ACC112 (cell line): ENCODE results near the gene EPHA3.

ENCODE experiments used
- H2AFZ ChIP-seq: fragments of 200-600 bp; sonication (generic); one replicate; pipeline ENCODE4 v1.6.0; 2017; ENCODE audit warnings: antibody characterized with exemption, low read length; ENCODE audit not compliant: unreplicated experiment
- H3K27ac ChIP-seq: fragments of 200-600 bp; sonication (generic); 2 replicates; pipeline ENCODE4 v1.5.1; 2014; ENCODE audit warnings: low read depth, mild to moderate bottlenecking, antibody characterized with exemption, low read length, moderate library complexity
- H3K27me3 ChIP-seq: fragments of 200-600 bp; sonication (generic); 2 replicates; pipeline ENCODE4 v1.6.1; 2014; ENCODE audit warnings: mild to moderate bottlenecking, antibody characterized with exemption, low read length, moderate library complexity, mixed read lengths; ENCODE audit not compliant: insufficient read depth
- H3K36me3 ChIP-seq: fragments of 200-600 bp; sonication (generic); 2 replicates; pipeline ENCODE4 v1.6.1; 2016; ENCODE audit warnings: mild to moderate bottlenecking, antibody characterized with exemption, low read length, moderate library complexity, mixed read lengths; ENCODE audit not compliant: insufficient read depth
- H3K4me1 ChIP-seq: fragments of 200-600 bp; sonication (generic); one replicate; pipeline ENCODE4 v1.6.1; 2016; ENCODE audit warnings: low read length, mixed read lengths; ENCODE audit not compliant: insufficient read depth, unreplicated experiment, control insufficient read depth
- H3K4me3 ChIP-seq: fragments of 200-600 bp; sonication (generic); 2 replicates; pipeline ENCODE4 v1.5.1; 2014; ENCODE audit warnings: mild to moderate bottlenecking, low read depth, low read length
- H3K79me2 ChIP-seq: fragments of 200-600 bp; sonication (generic); one replicate; pipeline ENCODE4 v1.6.0; 2016; ENCODE audit warnings: low read length; ENCODE audit not compliant: control insufficient read depth, unreplicated experiment, insufficient read depth

Gene EPHA3

DNA sequence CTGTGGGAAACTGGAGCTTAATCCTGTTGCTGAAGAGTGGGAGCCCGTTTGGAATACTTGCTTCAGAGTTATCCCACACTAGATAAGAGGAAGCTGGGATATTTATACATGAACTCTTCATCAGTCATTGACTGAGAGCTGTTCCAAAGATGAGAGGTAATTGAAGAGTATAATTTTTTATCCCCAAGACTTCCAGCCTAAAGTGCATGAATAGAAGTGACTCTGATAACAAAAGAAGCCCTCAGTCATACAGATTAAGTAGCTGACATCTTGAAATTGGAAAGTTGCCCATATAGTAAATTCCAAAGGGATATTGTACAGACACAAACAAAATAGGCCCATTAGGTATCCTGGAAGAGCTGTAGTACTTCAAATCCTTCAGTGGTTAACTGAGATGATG lies 268.0 kb downstream of the EPHA3 start:
- Histone ChIP-seq H3K79me2 (no peaks in the 10 kb centered on the region), H3K27ac (no peak overlapping the region), H3K4me3 (no peak overlapping the region), H3K36me3 (no peaks in the 10 kb centered on the region), H3K4me1 (peaks cover 17% of the 10 kb centered on the region), H3K27me3 (no peaks in the 10 kb centered on the region), H2AFZ (no peak overlapping the region)

DNA sequence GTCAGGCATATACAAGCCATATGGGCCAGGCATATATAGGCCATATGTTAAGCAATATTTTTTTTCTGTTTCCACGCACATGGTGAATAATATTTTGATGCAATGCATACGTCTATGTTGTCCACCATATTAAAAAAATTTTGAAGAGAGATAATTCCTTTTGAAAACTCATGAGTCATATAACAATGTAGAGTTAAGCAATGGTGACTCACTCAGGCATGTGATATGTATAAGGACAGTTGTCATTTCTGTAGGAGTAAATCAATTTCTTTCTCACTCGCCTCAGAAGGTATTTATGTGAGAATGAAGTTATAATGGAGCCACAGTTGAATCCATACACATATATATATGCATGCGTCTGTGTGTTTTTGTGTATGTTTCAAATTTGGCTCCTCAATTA lies 272.6 kb downstream of the EPHA3 start:
- Histone ChIP-seq H3K27me3 (no peaks in the 10 kb centered on the region), H3K4me3 (peak overlapping the region; percentile 45; the same call in 1 of the 2 replicates)

GRCh38 chr3:89392991-89393390 lies 285.6 kb downstream of the EPHA3 start:
- no peak overlapping the region for H2AFZ ChIP-seq
- H3K79me2 ChIP-seq = no peaks in the 10 kb centered on the region
- no peaks in the 10 kb centered on the region for H3K27me3 ChIP-seq
- no peaks in the 10 kb centered on the region for H3K36me3 ChIP-seq
- no peak overlapping the region for H3K4me3 ChIP-seq
- H3K4me1 ChIP-seq = no peaks in the 10 kb centered on the region
- H3K27ac ChIP-seq = no peak overlapping the region

More for the DNA sequence above, 272.6 kb downstream of the EPHA3 start:
- Histone ChIP-seq H3K79me2 (no peaks in the 10 kb centered on the region), H3K36me3 (no peaks in the 10 kb centered on the region), H3K4me1 (peaks cover 12% of the 10 kb centered on the region), H3K27ac (peak overlapping the region; percentile 79), H2AFZ (peak overlapping the region; percentile 79)

- no peaks in the 10 kb centered on the region for H3K36me3 ChIP-seq
- H3K27me3 ChIP-seq = no peaks in the 10 kb centered on the region
- no peaks in the 10 kb centered on the region for H3K79me2 ChIP-seq
- H2AFZ ChIP-seq = no peak overlapping the region
- H3K4me3 ChIP-seq = no peak overlapping the region
- no peak overlapping the region for H3K27ac ChIP-seq
- no peaks in the 10 kb centered on the region for H3K4me1 ChIP-seq
Observed at GRCh38 chr3:89395456-89395855, 288.0 kb downstream of the EPHA3 start.

DNA sequence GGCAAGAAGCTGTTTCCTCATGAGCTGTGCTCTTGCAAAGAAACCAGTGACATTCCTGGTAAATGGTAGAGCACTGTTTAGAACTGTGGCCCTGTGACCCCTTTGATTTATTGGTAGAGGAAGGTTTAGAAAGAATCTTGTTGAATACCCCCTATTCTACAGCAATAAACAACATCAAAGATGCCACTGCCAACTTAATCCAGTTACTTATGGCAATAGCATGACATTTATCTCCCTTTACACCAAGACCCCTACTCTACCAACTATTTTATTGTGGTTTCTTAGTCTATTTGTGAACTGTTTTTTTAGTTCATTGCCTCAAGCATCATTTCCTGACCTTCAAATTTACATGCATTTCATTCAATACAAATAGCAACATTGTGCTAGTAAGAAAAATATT lies 288.6 kb downstream of the EPHA3 start:
- Histone ChIP-seq H3K27me3 (no peaks in the 10 kb centered on the region), H3K4me3 (no peak overlapping the region), H3K36me3 (no peaks in the 10 kb centered on the region), H3K27ac (no peak overlapping the region), H3K4me1 (no peaks in the 10 kb centered on the region), H2AFZ (no peak overlapping the region), H3K79me2 (no peaks in the 10 kb centered on the region)

- Histone ChIP-seq H3K27me3 (no peaks in the 10 kb centered on the region), H3K4me3 (no peak overlapping the region), H3K4me1 (peaks cover 7% of the 10 kb centered on the region), H3K27ac (no peak overlapping the region), H3K36me3 (no peaks in the 10 kb centered on the region), H3K79me2 (no peaks in the 10 kb centered on the region), H2AFZ (no peak overlapping the region)
Observed at GRCh38 chr3:89402051-89402450, 294.6 kb downstream of the EPHA3 start.

DNA sequence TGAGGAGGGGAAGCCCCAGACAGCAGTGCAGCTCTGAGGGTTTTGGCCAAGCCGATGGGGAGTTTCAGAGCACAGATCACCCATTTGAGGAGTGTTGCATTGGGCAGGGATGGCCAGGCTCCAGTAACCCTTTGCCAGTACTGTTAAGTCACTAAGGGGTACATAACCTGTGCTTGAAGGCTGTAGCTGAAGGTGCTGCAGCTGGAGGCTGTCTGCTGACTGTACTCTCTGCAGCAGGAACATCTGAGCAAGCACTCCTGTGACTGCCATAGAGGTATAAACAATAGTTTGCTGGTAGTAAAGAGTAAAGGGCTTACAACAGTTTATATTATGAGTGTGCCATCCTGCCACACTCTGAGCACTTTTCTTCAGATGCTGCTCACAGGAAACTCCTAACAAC lies 297.8 kb downstream of the EPHA3 start:
- H3K27ac ChIP-seq = no peak overlapping the region
- no peaks in the 10 kb centered on the region for H3K36me3 ChIP-seq

GRCh38 chr3:89405593-89405992 lies 298.2 kb downstream of the EPHA3 start:
- Histone ChIP-seq H3K4me1 (peaks cover 7% of the 10 kb centered on the region), H3K27me3 (no peaks in the 10 kb centered on the region), H3K36me3 (no peaks in the 10 kb centered on the region), H3K79me2 (no peaks in the 10 kb centered on the region), H2AFZ (no peak overlapping the region), H3K4me3 (no peak overlapping the region), H3K27ac (no peak overlapping the region)

More for the DNA sequence above, 297.8 kb downstream of the EPHA3 start:
- Histone ChIP-seq H3K4me3 (no peak overlapping the region), H2AFZ (no peak overlapping the region), H3K4me1 (peaks cover 7% of the 10 kb centered on the region), H3K79me2 (no peaks in the 10 kb centered on the region), H3K27me3 (no peaks in the 10 kb centered on the region)

- Histone ChIP-seq H3K4me1 (no peaks in the 10 kb centered on the region), H2AFZ (no peak overlapping the region), H3K79me2 (no peaks in the 10 kb centered on the region), H3K36me3 (no peaks in the 10 kb centered on the region), H3K4me3 (no peak overlapping the region), H3K27ac (no peak overlapping the region), H3K27me3 (no peaks in the 10 kb centered on the region)
Observed at GRCh38 chr3:89411201-89411600, 303.8 kb downstream of the EPHA3 start.

- Histone ChIP-seq H3K4me3 (no peak overlapping the region), H3K27ac (no peak overlapping the region), H3K36me3 (no peaks in the 10 kb centered on the region), H2AFZ (no peak overlapping the region), H3K4me1 (peaks cover 4% of the 10 kb centered on the region), H3K79me2 (no peaks in the 10 kb centered on the region), H3K27me3 (no peaks in the 10 kb centered on the region)
Observed at GRCh38 chr3:89414270-89414669, 306.8 kb downstream of the EPHA3 start.

DNA sequence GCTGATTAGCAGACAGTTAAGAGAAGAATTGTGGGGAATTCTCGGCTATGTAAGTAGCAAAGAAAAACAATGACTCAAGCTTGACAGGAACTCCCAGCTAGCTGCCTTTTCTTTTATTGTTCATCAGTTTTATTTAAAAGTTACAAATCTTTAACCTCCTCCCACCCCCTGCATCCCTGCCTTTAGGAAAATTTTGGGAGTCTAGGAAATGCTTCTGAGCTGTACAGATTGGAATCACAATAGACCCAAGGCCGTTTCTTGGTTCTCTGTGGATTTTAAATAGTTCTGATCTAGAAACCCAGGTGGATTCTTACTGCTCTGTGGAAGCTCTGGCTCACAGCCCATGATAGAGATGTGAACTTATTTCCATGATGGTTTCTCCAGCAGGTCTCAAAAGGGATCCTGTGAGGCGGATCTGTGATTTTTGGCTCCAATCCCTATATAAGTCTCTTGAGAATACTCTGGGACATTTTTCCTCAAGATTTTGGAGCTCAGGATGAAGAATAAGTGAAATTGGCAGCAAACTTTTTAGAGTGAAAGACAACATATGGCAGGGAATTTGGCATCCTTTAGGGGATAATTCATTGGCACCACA lies 312.3 kb downstream of the EPHA3 start:
- Histone ChIP-seq H3K36me3 (no peaks in the 10 kb centered on the region), H3K4me3 (peak overlapping the region; percentile 14; the same call in 1 of the 2 replicates), H3K4me1 (peaks cover 17% of the 10 kb centered on the region), H2AFZ (no peak overlapping the region), H3K27ac (peak overlapping the region; percentile 48), H3K79me2 (no peaks in the 10 kb centered on the region), H3K27me3 (no peaks in the 10 kb centered on the region)
